HG03521 (cell line): ENCODE measurements around the gene ELSPBP1.
"Not testable (repeated sequence)": the region's sequence is repeated elsewhere in the genome, so short reads cannot be mapped to it uniquely, and the experiment has no call there.

Source experiments
- ATAC-seq: cut with Tn5 transposase; IDR thresholded peaks from one replicate; pipeline ENCODE4 v1.9.1; 2021; ENCODE audit warnings: mild to moderate bottlenecking, moderate library complexity; ENCODE audit not compliant: unreplicated experiment

ELSPBP1 gene

GRCh38 chr19:47994209-47994802 lies at the start of gene ELSPBP1:
Gene ELSPBP1 (plus strand): TSS chr19:47994632. CDS start chr19:48008668, 14,036 bp downstream.
- ATAC-seq: no peak

GRCh38 chr19:47949852-47950521 lies 44.4 kb upstream of the ELSPBP1 start:
- not testable (repeated sequence) for ATAC-seq

- not testable (repeated sequence) for ATAC-seq
Measured at GRCh38 chr19:47952132-47952531, 42.3 kb upstream of the ELSPBP1 start.

GRCh38 chr19:47955936-47956335 lies 38.5 kb upstream of the ELSPBP1 start:
- ATAC-seq: not testable (repeated sequence)

- no peak for ATAC-seq
Measured at GRCh38 chr19:47973529-47973928, 20.9 kb upstream of the ELSPBP1 start.

GRCh38 chr19:47991191-47991808 lies 3.1 kb upstream of the ELSPBP1 start:
- ATAC-seq: no peak

GRCh38 chr19:47992070-47992469 lies 2.4 kb upstream of the ELSPBP1 start, which contains the start of gene BSPH1:
Gene BSPH1 (minus strand): TSS chr19:47992170. CDS start chr19:47992081, 89 bp downstream.
- no peak for ATAC-seq

GRCh38 chr19:47996230-47996727 lies 1.8 kb downstream of the ELSPBP1 start:
- no peak for ATAC-seq

- ATAC-seq: no peak
Measured at GRCh38 chr19:47998800-47999199, 4.4 kb downstream of the ELSPBP1 start.

GRCh38 chr19:48000846-48001245 lies 6.4 kb downstream of the ELSPBP1 start:
- no peak for ATAC-seq

- ATAC-seq: no peak
Measured at GRCh38 chr19:48004236-48004635, 9.8 kb downstream of the ELSPBP1 start.

- ATAC-seq: no peak
Measured at GRCh38 chr19:48006762-48007161, 12.3 kb downstream of the ELSPBP1 start.

GRCh38 chr19:48010932-48011758 lies 16.7 kb downstream of the ELSPBP1 start:
- ATAC-seq: no peak

GRCh38 chr19:48020686-48021085 lies 26.3 kb downstream of the ELSPBP1 start:
- no peak for ATAC-seq

- no peak for ATAC-seq
Measured at GRCh38 chr19:48023011-48023410, 28.6 kb downstream of the ELSPBP1 start.

- no peak for ATAC-seq
Measured at GRCh38 chr19:48023518-48023917, 29.1 kb downstream of the ELSPBP1 start.

- no peak for ATAC-seq
Measured at GRCh38 chr19:48025480-48025879, 31.0 kb downstream of the ELSPBP1 start.

- ATAC-seq: no peak
Measured at GRCh38 chr19:48029431-48029830, 35.0 kb downstream of the ELSPBP1 start.

- ATAC-seq: no peak
Measured at GRCh38 chr19:48030073-48030472, 35.6 kb downstream of the ELSPBP1 start.

GRCh38 chr19:48033604-48034003 lies 39.2 kb downstream of the ELSPBP1 start:
- no peak for ATAC-seq

- no peak for ATAC-seq
Measured at GRCh38 chr19:48036765-48037164, 42.3 kb downstream of the ELSPBP1 start.
